Stimulated activated CD8-positive, alpha-beta memory T cell treated with anti-CD3 and anti-CD28 coated beads, Interleukin-4, amount 100 ng/mL, for 4 hours (primary cell): ENCODE data around the gene RNU1-1.
"Not testable (repeated sequence)": the region's sequence is repeated elsewhere in the genome, so short reads cannot be mapped to it uniquely, and the experiment has no call there.

Experiments used
- DNase-seq, 2 donors: peaks; one replicate each; pipeline ENCODE4 v3.0.0-alpha.2; 2020; ENCODE audit warnings: low read depth in 2 of 2, low spot score in 1 of 2

RNU1-1 gene

GRCh38 chr1:16497474-16497904, 16.6 kb downstream of the RNU1-1 start:
- not testable (repeated sequence) for DNase-seq

GRCh38 chr1:16493731-16494130, 20.4 kb downstream of the RNU1-1 start:
- not testable (repeated sequence) for DNase-seq

- DNase-seq: not testable (repeated sequence)
Measured at GRCh38 chr1:16492937-16493336, 21.1 kb downstream of the RNU1-1 start.

- DNase-seq: no peak
Measured at GRCh38 chr1:16491056-16491675, 22.9 kb downstream of the RNU1-1 start.

GRCh38 chr1:16489195-16489880, 24.7 kb downstream of the RNU1-1 start:
- not testable (repeated sequence) for DNase-seq

- DNase-seq: not testable (repeated sequence)
Measured at GRCh38 chr1:16487011-16487410, 27.1 kb downstream of the RNU1-1 start.

GRCh38 chr1:16486316-16486715, 27.8 kb downstream of the RNU1-1 start:
- DNase-seq: not testable (repeated sequence)

GRCh38 chr1:16484931-16485330, 29.2 kb downstream of the RNU1-1 start:
- DNase-seq: no peak

- DNase-seq: no peak
Measured at GRCh38 chr1:16484501-16484835, 29.6 kb downstream of the RNU1-1 start.

GRCh38 chr1:16483639-16484500, 30.2 kb downstream of the RNU1-1 start:
- not testable (repeated sequence) for DNase-seq

GRCh38 chr1:16483146-16483545, 30.9 kb downstream of the RNU1-1 start:
- not testable (repeated sequence) for DNase-seq

GRCh38 chr1:16478091-16478490, 36.0 kb downstream of the RNU1-1 start:
- no peak for DNase-seq

GRCh38 chr1:16475771-16476770, 38.0 kb downstream of the RNU1-1 start:
- DNase-seq: not testable (repeated sequence)

GRCh38 chr1:16474891-16475290, 39.2 kb downstream of the RNU1-1 start:
- DNase-seq: not testable (repeated sequence)

- DNase-seq: no peak
Measured at GRCh38 chr1:16474166-16474800, 39.8 kb downstream of the RNU1-1 start.

- DNase-seq: no peak
Measured at GRCh38 chr1:16468558-16468957, 45.5 kb downstream of the RNU1-1 start.

GRCh38 chr1:16464917-16465625, 49.0 kb downstream of the RNU1-1 start:
- no peak for DNase-seq
